Transverse colon (tissue), 4 donors: ENCODE results near the gene AASDH.

Experiments used
- POLR2AphosphoS5 ChIP-seq, 3 donors: sonication (generic); formaldehyde crosslinking; IDR thresholded peaks; one replicate each; pipeline ENCODE4 v1.6.1; 2016; ENCODE audit warnings: antibody characterized with exemption in 3 of 3
- TF ChIP-seq, protein P1 (sequence below), 5 experiments: fragments of 200-600 bp in 3 of 5; fragments of 450-650 bp in 2 of 5; sonication (generic) in 3 of 5; IDR thresholded peaks; 1 replicate in 2 of 5; 2 replicates in 3 of 5; pipeline ENCODE4 v1.5.1; 2016 to 2017; ENCODE audit warnings: antibody characterized with exemption in 5 of 5, inconsistent platforms in 3 of 5, mild to moderate bottlenecking in 2 of 5, moderate library complexity in 1 of 5

DNA sequence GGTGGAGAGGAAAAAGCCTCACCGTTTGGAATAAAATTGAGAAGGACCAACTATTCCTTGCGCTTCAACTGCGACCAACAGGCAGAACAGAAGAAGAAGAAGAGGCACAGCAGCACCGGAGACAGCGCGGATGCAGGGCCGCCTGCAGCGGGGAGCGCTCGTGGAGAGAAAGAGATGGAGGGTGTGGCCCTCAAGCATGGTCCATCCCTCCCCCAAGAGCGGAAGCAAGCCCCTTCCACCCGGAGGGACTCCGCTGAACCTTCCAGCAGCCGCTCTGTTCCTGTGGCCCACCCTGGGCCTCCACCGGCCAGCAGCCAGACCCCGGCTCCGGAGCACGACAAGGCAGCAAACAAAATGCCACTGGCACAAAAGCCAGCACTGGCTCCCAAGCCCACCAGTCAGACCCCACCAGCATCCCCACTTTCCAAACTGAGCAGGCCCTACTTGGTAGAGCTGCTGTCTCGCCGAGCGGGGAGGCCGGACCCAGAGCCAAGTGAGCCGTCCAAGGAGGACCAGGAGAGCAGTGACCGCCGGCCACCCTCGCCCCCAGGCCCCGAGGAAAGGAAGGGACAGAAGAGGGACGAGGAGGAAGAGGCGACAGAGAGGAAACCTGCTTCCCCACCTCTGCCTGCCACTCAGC lies 71.2 kb downstream of the AASDH start:
- TF ChIP-seq, protein P1, sequence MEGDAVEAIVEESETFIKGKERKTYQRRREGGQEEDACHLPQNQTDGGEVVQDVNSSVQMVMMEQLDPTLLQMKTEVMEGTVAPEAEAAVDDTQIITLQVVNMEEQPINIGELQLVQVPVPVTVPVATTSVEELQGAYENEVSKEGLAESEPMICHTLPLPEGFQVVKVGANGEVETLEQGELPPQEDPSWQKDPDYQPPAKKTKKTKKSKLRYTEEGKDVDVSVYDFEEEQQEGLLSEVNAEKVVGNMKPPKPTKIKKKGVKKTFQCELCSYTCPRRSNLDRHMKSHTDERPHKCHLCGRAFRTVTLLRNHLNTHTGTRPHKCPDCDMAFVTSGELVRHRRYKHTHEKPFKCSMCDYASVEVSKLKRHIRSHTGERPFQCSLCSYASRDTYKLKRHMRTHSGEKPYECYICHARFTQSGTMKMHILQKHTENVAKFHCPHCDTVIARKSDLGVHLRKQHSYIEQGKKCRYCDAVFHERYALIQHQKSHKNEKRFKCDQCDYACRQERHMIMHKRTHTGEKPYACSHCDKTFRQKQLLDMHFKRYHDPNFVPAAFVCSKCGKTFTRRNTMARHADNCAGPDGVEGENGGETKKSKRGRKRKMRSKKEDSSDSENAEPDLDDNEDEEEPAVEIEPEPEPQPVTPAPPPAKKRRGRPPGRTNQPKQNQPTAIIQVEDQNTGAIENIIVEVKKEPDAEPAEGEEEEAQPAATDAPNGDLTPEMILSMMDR (IDR thresholded peaks at IDR 0.05) = no peak
- TF ChIP-seq POLR2AphosphoS5 (IDR thresholded peaks at IDR 0.05) = no peak
